Hepatocyte (in vitro differentiated cells): ENCODE data around the gene PIK3AP1.

Experiments used
- CTCF ChIP-seq: fragments of 200-600 bp; sonication (generic); IDR thresholded peaks from 2 replicates; pipeline ENCODE4 v1.5.1; 2016; ENCODE audit warnings: antibody characterized with exemption, mild to moderate bottlenecking; ENCODE audit not compliant: poor library complexity
- EZH2 ChIP-seq: fragments of 200-600 bp; sonication (generic); IDR thresholded peaks from 2 replicates; pipeline ENCODE4 v1.6.1; 2016; ENCODE audit warnings: antibody characterized with exemption, mild to moderate bottlenecking, borderline replicate concordance

- TF ChIP-seq CTCF (no peak), EZH2 (no peak)
Measured at GRCh38 chr10:96705134-96705533, 15.2 kb downstream of the PIK3AP1 start.
